Measurements from ENCODE around the gene PARP15.

Gene PARP15

GRCh38 chr3:122609798-122610559 is 32.5 kb downstream of the PARP15 start:
- H3K9me3 ChIP-seq (ENCODE audit: insufficient read depth, low read length, severe bottlenecking): no peaks in the 10 kb centered on the region
- H3K27ac ChIP-seq (ENCODE audit: low read length): no peak overlapping the region
- H3K36me3 ChIP-seq (ENCODE audit: insufficient read depth, low read length): peaks cover 21% of the 10 kb centered on the region; the same call in 1 of the 2 replicates
- ATAC-seq (ENCODE audit: insufficient read depth, low read depth): no peak
- H3K9ac ChIP-seq (ENCODE audit: low read depth, low read length): no peak overlapping the region
- no peak overlapping the region for H2AFZ ChIP-seq (ENCODE audit: low read depth, low read length)
- no peaks in the 10 kb centered on the region for H4K20me1 ChIP-seq (ENCODE audit: insufficient read depth, low read length)
- no peaks in the 10 kb centered on the region for H3K79me2 ChIP-seq (ENCODE audit: insufficient read depth, low read length)
- no peak overlapping the region for H3K4me2 ChIP-seq (ENCODE audit: insufficient read depth, low read length)
- H3K4me3 ChIP-seq (ENCODE audit: low read depth in 1 of 2, low read length in 2 of 2): no peak overlapping the region
- no peak for DNase-seq
- TF ChIP-seq EZH2 (IDR thresholded peaks at IDR 0.05; ENCODE audit: borderline replicate concordance, low read depth, low read length, severe bottlenecking) (no peak), CTCF (IDR thresholded peaks at IDR 0.05; ENCODE audit: borderline replicate concordance, extremely low read depth, low read length, poor library complexity, severe bottlenecking) (no peak)
- no peaks in the 10 kb centered on the region for H3K4me1 ChIP-seq (ENCODE audit: insufficient read depth, low read length)
- H3K27me3 ChIP-seq (ENCODE audit: insufficient read depth, low read length, poor library complexity): no peaks in the 10 kb centered on the region

- Histone ChIP-seq H3K9ac (ENCODE audit: low read depth, low read length) (no peak overlapping the region), H3K79me2 (ENCODE audit: insufficient read depth, low read length) (no peaks in the 10 kb centered on the region), H3K4me3 (ENCODE audit: low read depth in 1 of 2, low read length in 2 of 2) (no peak overlapping the region), H3K27me3 (ENCODE audit: insufficient read depth, low read length, poor library complexity) (no peaks in the 10 kb centered on the region), H3K4me2 (ENCODE audit: insufficient read depth, low read length) (no peak overlapping the region), H4K20me1 (ENCODE audit: insufficient read depth, low read length) (no peaks in the 10 kb centered on the region), H3K9me3 (ENCODE audit: insufficient read depth, low read length, severe bottlenecking) (no peaks in the 10 kb centered on the region), H3K36me3 (ENCODE audit: insufficient read depth, low read length) (peaks cover 19% of the 10 kb centered on the region; the same call in 1 of the 2 replicates), H3K4me1 (ENCODE audit: insufficient read depth, low read length) (no peaks in the 10 kb centered on the region), H3K27ac (ENCODE audit: low read length) (no peak overlapping the region), H2AFZ (ENCODE audit: low read depth, low read length) (no peak overlapping the region)
- TF ChIP-seq CTCF (IDR thresholded peaks at IDR 0.05; ENCODE audit: borderline replicate concordance, extremely low read depth, low read length, poor library complexity, severe bottlenecking) (no peak), EZH2 (IDR thresholded peaks at IDR 0.05; ENCODE audit: borderline replicate concordance, low read depth, low read length, severe bottlenecking) (no peak)
- ATAC-seq (ENCODE audit: insufficient read depth, low read depth) (no peak), DNase-seq (no peak)
Observed at GRCh38 chr3:122612696-122613095, 35.2 kb downstream of the PARP15 start.

GRCh38 chr3:122615303-122615702 is 37.9 kb downstream of the PARP15 start:
- H3K79me2 ChIP-seq (ENCODE audit: insufficient read depth, low read length): no peaks in the 10 kb centered on the region
- no peak overlapping the region for H3K4me2 ChIP-seq (ENCODE audit: insufficient read depth, low read length)
- peaks cover 32% of the 10 kb centered on the region; the same call in 1 of the 2 replicates for H3K36me3 ChIP-seq (ENCODE audit: insufficient read depth, low read length)
- no peak overlapping the region for H3K9ac ChIP-seq (ENCODE audit: low read depth, low read length)
- no peak overlapping the region for H3K4me3 ChIP-seq (ENCODE audit: low read depth in 1 of 2, low read length in 2 of 2)
- TF ChIP-seq EZH2 (IDR thresholded peaks at IDR 0.05; ENCODE audit: borderline replicate concordance, low read depth, low read length, severe bottlenecking) (no peak), CTCF (IDR thresholded peaks at IDR 0.05; ENCODE audit: borderline replicate concordance, extremely low read depth, low read length, poor library complexity, severe bottlenecking) (no peak)
- ATAC-seq (ENCODE audit: insufficient read depth, low read depth) (no peak), DNase-seq (no peak)
- H3K27me3 ChIP-seq (ENCODE audit: insufficient read depth, low read length, poor library complexity): no peaks in the 10 kb centered on the region
- H2AFZ ChIP-seq (ENCODE audit: low read depth, low read length): no peak overlapping the region
- H4K20me1 ChIP-seq (ENCODE audit: insufficient read depth, low read length): no peaks in the 10 kb centered on the region
- no peaks in the 10 kb centered on the region for H3K9me3 ChIP-seq (ENCODE audit: insufficient read depth, low read length, severe bottlenecking)
- H3K27ac ChIP-seq (ENCODE audit: low read length): no peak overlapping the region
- H3K4me1 ChIP-seq (ENCODE audit: insufficient read depth, low read length): no peaks in the 10 kb centered on the region

All from DND-41 (cell line).